ENCODE measurements around the gene PRMT5. TPM values are rescaled to one million over a fixed set of nuclear protein-coding genes. Genes with fewer than 3 reads are reported as not detected.

PRMT5 gene
- total RNA-seq, 2 experiments from 2014 or later = 15.6 to 19.3 TPM

DNA sequence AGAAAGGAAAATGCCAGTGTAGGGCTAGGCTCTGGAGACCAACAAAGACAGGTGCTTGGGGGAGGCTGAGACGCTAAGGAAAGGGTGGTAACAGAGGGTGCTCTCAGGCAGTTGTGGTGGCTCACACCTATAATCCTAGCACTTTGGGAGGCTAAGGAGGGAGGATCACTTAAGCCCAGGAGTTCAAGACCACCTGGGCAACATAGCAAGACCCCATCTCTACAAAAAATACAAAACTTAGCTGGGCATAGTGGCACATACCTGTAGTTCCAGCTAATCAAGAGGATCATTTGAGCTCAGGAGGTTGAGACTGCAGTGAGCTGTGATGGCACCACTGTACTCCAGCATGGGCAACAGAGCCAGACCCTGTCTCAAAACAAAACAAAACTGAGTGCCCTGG is 33.8 kb downstream of the PRMT5 start:
- ChIA-PET POLR2A (interaction anchor here (0.6 to 2.1 kb wide), 6 partner anchors 9 to 483 kb away, joined by 3 to 11 read pairs (median 3); partner anchors contain the start of gene RBM23), CTCF (interaction anchor here (0.5 to 1.6 kb wide), 4 partner anchors 22 to 1546 kb away, joined by 3 to 8 read pairs (median 4); no protein-coding TSS in a partner anchor)
- Mint-ChIP-seq H3K27ac (no peak overlapping the region), H3K4me1 (ENCODE audit: low read depth) (peaks cover 5% of the 10 kb centered on the region), H3K36me3 (ENCODE audit: low read depth) (peaks cover 10% of the 10 kb centered on the region), H3K27me3 (no peaks in the 10 kb centered on the region), H3K4me3 (no peak overlapping the region), H3K9me3 (no peaks in the 10 kb centered on the region)
- ATAC-seq (ENCODE audit: poor library complexity) = no peak
- Histone ChIP-seq H3K27me3 (ENCODE audit: control insufficient read depth in 1 of 2, insufficient read depth in 2 of 2, low read length in 2 of 2) (no peaks in the 10 kb centered on the region), H3K27ac (ENCODE audit: low read depth in 1 of 2, low read length in 2 of 2) (no peak overlapping the region), H3K9me3 (ENCODE audit: control insufficient read depth in 1 of 2, insufficient read depth in 1 of 2, low read length in 2 of 2) (no peaks in the 10 kb centered on the region), H3K4me3 (ENCODE audit: low read length) (no peak overlapping the region), H3K4me1 (ENCODE audit: insufficient read depth, low read length) (peaks cover 7% of the 10 kb centered on the region), H3K36me3 (ENCODE audit: insufficient read depth, low read length) (peaks cover 15% of the 10 kb centered on the region)
- TF ChIP-seq, protein P1, sequence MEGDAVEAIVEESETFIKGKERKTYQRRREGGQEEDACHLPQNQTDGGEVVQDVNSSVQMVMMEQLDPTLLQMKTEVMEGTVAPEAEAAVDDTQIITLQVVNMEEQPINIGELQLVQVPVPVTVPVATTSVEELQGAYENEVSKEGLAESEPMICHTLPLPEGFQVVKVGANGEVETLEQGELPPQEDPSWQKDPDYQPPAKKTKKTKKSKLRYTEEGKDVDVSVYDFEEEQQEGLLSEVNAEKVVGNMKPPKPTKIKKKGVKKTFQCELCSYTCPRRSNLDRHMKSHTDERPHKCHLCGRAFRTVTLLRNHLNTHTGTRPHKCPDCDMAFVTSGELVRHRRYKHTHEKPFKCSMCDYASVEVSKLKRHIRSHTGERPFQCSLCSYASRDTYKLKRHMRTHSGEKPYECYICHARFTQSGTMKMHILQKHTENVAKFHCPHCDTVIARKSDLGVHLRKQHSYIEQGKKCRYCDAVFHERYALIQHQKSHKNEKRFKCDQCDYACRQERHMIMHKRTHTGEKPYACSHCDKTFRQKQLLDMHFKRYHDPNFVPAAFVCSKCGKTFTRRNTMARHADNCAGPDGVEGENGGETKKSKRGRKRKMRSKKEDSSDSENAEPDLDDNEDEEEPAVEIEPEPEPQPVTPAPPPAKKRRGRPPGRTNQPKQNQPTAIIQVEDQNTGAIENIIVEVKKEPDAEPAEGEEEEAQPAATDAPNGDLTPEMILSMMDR (IDR thresholded peaks at IDR 0.05) = no peak
- intact Hi-C loops (cut with DNase I, micrococcal nuclease) = loop anchor here in 1 of 2 experiments (5.0 kb wide), 1 partner anchor 243 kb away; no protein-coding TSS in a partner anchor
- DNase-seq = no peak

DNA sequence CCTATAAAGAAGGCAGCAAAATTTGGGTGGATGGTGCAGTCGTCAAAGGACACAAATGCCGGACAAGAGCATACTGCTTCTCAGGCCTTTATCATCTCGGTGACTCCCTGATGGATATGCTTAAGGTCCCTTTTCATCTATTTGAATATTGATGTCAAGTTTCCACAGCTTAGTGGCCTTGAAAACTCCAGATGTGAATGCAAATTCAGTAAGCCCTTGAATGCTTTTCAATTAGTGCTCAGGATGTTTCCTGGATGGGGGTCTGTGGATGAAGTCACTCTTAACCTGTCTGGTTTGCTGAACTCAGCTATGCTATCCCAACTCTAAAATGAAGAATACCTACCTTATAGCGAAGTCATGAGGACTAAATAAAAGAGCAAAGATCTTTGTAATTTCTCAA is 35.5 kb downstream of the PRMT5 start:
- DNase-seq (no peak), ATAC-seq (ENCODE audit: poor library complexity) (no peak)
- H3K36me3 Mint-ChIP-seq (ENCODE audit: low read depth) = peaks cover 11% of the 10 kb centered on the region
- ChIA-PET CTCF (interaction anchor here (1.1 kb wide), 2 partner anchors 21 to 41 kb away, joined by 3 read pairs; no protein-coding TSS in a partner anchor), POLR2A (interaction anchor here (0.7 to 1.0 kb wide), 2 partner anchors 10 to 65 kb away, joined by 3 read pairs; partner anchors contain the start of gene REM2)
- no peaks in the 10 kb centered on the region for H3K27me3 Mint-ChIP-seq
- H3K4me1 Mint-ChIP-seq (ENCODE audit: low read depth) = peaks cover 12% of the 10 kb centered on the region
- Histone ChIP-seq H3K9me3 (ENCODE audit: control insufficient read depth in 1 of 2, insufficient read depth in 1 of 2, low read length in 2 of 2) (no peaks in the 10 kb centered on the region), H3K36me3 (ENCODE audit: insufficient read depth, low read length) (peaks cover 8% of the 10 kb centered on the region), H3K27ac (ENCODE audit: low read depth in 1 of 2, low read length in 2 of 2) (no peak overlapping the region), H3K27me3 (ENCODE audit: control insufficient read depth in 1 of 2, insufficient read depth in 2 of 2, low read length in 2 of 2) (no peaks in the 10 kb centered on the region), H3K4me3 (ENCODE audit: low read length) (no peak overlapping the region), H3K4me1 (ENCODE audit: insufficient read depth, low read length) (peaks cover 15% of the 10 kb centered on the region)
- H3K9me3 Mint-ChIP-seq = no peaks in the 10 kb centered on the region
- intact Hi-C loops (cut with DNase I, micrococcal nuclease) = no loop called here
- TF ChIP-seq, protein P1 (IDR thresholded peaks at IDR 0.05) = no peak
- no peak overlapping the region for H3K4me3 Mint-ChIP-seq
- H3K27ac Mint-ChIP-seq = no peak overlapping the region

DNA sequence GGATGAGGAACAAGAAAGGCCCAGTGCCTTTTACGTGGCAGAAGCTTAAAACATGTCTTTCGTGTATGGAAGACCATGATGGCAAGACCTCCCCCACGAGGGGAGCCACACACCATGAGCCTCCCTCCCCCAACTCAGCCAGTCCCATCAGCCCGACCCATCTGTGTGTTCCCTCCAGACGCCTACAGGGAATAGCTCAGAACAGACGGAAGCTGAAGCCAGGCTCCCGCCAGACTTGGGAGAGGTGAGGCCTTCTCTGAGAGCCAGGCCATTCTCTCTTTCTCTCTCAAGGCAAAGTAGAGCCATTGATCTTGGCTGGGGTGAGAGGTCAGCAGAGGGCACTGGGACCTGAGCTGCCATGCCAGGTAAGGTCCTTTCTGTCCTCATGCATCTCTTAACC is 36.7 kb downstream of the PRMT5 start:
- no peak for ATAC-seq (ENCODE audit: poor library complexity)
- Mint-ChIP-seq H3K4me1 (ENCODE audit: low read depth) (peaks cover 24% of the 10 kb centered on the region), H3K4me3 (no peak overlapping the region), H3K27me3 (no peaks in the 10 kb centered on the region), H3K9me3 (no peaks in the 10 kb centered on the region), H3K27ac (no peak overlapping the region), H3K36me3 (ENCODE audit: low read depth) (peaks cover 11% of the 10 kb centered on the region)
- H3K27ac ChIP-seq (ENCODE audit: low read depth in 1 of 2, low read length in 2 of 2) = no peak overlapping the region
- no peak overlapping the region for H3K4me3 ChIP-seq (ENCODE audit: low read length)
- TF ChIP-seq, protein P1 (IDR thresholded peaks at IDR 0.05) = no peak
- ChIA-PET CTCF (no interaction called here), POLR2A (no interaction called here)
- H3K36me3 ChIP-seq (ENCODE audit: insufficient read depth, low read length) = peaks cover 8% of the 10 kb centered on the region
- H3K9me3 ChIP-seq (ENCODE audit: control insufficient read depth in 1 of 2, insufficient read depth in 1 of 2, low read length in 2 of 2) = no peaks in the 10 kb centered on the region
- DNase-seq = no peak
- peaks cover 27% of the 10 kb centered on the region for H3K4me1 ChIP-seq (ENCODE audit: insufficient read depth, low read length)
- no peaks in the 10 kb centered on the region for H3K27me3 ChIP-seq (ENCODE audit: control insufficient read depth in 1 of 2, insufficient read depth in 2 of 2, low read length in 2 of 2)
- intact Hi-C loops (cut with DNase I, micrococcal nuclease) = no loop called here
